ENCODE data around the gene THSD7B. TPM values are rescaled to one million over a fixed set of nuclear protein-coding genes. Genes with fewer than 3 reads are reported as not detected.

THSD7B gene
- total RNA-seq, 4 donors from 2014 or later = under 0.01 to 0.29 (median 0.03) TPM

DNA sequence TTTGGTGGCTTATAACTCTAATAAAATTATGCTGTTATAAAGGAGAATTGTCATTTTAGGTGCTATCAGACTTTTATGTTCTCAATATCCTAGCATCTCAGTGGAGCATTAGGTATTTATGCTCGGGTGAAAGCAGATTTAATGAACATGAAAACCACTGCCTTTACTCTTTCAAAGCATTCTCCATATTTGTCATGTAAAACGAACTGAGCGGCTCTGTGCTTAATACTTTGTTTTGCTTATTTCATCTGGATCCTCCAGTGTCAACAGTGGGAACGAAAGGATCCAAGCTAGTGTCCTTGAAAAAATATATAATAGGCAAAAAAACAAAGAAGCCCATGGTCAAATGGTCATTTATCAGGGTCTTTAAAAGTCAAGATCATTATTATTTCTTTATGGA, 53.5 kb downstream of the THSD7B start:
- Histone ChIP-seq H3K36me3 (no peaks in the 10 kb centered on the region), H3K27ac (replicated peaks in 1 of 4) (no peak overlapping the region), H3K4me3 (no peak overlapping the region), H3K27me3 (no peaks in the 10 kb centered on the region), H3K9me3 (no peaks in the 10 kb centered on the region), H3K4me1 (no peaks in the 10 kb centered on the region)
- WGBS = 68% methylated on average over 4 of the region's 4 CpGs
- TF ChIP-seq POLR2A (IDR thresholded peaks at IDR 0.05; ENCODE audit: low read depth) (no peak), POLR2AphosphoS5 (IDR thresholded peaks at IDR 0.05) (no peak), EP300 (IDR thresholded peaks at IDR 0.05) (no peak)
- TF ChIP-seq, protein P1, sequence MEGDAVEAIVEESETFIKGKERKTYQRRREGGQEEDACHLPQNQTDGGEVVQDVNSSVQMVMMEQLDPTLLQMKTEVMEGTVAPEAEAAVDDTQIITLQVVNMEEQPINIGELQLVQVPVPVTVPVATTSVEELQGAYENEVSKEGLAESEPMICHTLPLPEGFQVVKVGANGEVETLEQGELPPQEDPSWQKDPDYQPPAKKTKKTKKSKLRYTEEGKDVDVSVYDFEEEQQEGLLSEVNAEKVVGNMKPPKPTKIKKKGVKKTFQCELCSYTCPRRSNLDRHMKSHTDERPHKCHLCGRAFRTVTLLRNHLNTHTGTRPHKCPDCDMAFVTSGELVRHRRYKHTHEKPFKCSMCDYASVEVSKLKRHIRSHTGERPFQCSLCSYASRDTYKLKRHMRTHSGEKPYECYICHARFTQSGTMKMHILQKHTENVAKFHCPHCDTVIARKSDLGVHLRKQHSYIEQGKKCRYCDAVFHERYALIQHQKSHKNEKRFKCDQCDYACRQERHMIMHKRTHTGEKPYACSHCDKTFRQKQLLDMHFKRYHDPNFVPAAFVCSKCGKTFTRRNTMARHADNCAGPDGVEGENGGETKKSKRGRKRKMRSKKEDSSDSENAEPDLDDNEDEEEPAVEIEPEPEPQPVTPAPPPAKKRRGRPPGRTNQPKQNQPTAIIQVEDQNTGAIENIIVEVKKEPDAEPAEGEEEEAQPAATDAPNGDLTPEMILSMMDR (IDR thresholded peaks at IDR 0.05) = no peak
- no peak for DNase-seq (ENCODE audit: extremely low spot score)
- intact Hi-C loops (cut with DNase I) = no loop called here

DNA sequence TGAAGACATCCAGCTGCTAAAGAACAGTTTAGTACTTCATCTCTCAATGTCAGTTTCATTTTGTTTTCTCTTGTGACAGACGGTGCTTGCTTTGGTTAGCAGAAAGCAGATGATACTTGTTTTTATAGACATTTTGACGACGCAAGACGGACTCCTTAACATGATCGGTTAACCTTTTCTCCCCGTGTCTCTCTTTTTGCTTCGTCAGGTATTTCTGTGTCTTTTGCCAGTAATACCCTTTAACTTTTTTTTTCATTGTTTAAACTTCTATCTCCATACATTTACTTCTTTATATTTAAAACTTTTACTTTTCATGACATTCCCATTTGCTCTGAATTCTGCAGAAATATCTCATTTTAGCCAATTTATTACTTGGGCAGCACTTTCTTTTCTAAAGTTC, 57.9 kb downstream of the THSD7B start:
- TF ChIP-seq EP300 (IDR thresholded peaks at IDR 0.05) = no peak
- TF ChIP-seq POLR2AphosphoS5 (IDR thresholded peaks at IDR 0.05) = no peak
- TF ChIP-seq POLR2A (IDR thresholded peaks at IDR 0.05; ENCODE audit: low read depth) = no peak
- TF ChIP-seq, protein P1 (IDR thresholded peaks at IDR 0.05) = no peak
- Histone ChIP-seq H3K9me3 (no peaks in the 10 kb centered on the region), H3K4me3 (no peak overlapping the region), H3K4me1 (no peaks in the 10 kb centered on the region), H3K36me3 (no peaks in the 10 kb centered on the region), H3K27ac (replicated peaks in 1 of 4) (no peak overlapping the region), H3K27me3 (peaks cover 0 to 4% (median 0%) of the 10 kb centered on the region in 4 donors)
- 59% methylated on average over 7 of the region's 7 CpGs for WGBS
- no peak for DNase-seq (ENCODE audit: extremely low spot score)
- intact Hi-C loops (cut with DNase I) = no loop called here

DNA sequence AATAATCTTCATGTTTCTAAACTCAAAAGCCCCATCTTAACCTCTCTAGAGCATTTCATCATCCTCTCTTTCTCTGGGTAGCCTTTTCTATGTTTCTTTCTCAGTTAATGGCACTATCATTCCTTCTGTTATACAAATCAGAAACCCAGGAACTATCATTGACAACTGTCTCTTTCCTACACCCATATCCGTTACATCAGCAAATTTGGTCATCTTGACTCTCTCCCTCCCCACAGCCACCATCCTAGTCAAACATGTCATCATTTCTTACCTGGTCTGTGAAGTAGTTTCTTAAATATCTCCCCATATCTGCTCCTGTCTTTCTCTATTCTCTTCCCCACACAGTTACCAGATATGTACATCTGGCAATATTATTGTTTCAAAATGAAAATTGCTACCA, 62.8 kb downstream of the THSD7B start:
- DNase-seq (ENCODE audit: extremely low spot score) = no peak
- H3K36me3 ChIP-seq = no peaks in the 10 kb centered on the region
- intact Hi-C loops (cut with DNase I) = no loop called here
- H3K27ac ChIP-seq (replicated peaks in 1 of 4) = no peak overlapping the region
- 98% methylated on average over 1 of the region's 1 CpG for WGBS
- H3K9me3 ChIP-seq = no peaks in the 10 kb centered on the region
- no peak overlapping the region for H3K4me3 ChIP-seq
- H3K27me3 ChIP-seq = peaks cover 0 to 4% (median 0%) of the 10 kb centered on the region in 4 donors
- no peaks in the 10 kb centered on the region for H3K4me1 ChIP-seq
- TF ChIP-seq POLR2A (IDR thresholded peaks at IDR 0.05; ENCODE audit: low read depth) (no peak), POLR2AphosphoS5 (IDR thresholded peaks at IDR 0.05) (no peak), EP300 (IDR thresholded peaks at IDR 0.05) (no peak)
- TF ChIP-seq, protein P1 (IDR thresholded peaks at IDR 0.05) = no peak

DNA sequence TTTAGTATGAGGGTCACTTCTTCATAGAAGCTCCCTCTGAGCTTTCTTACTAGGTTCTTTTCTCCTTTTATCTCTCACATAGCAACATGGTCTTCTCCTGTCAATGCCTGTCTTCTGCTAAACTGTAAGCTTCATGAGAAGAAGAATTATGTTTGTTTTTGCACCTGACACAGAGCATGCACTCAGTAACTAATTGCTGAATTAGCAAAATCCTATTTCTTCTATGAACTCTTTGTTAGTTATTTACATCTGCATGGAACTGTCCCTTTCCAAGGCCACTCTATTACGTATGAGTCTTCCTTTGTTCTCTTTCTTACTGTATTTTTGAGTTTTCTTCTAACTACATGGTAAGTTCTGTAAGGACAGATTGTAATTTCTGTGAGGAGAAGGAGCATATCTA, 63.4 kb downstream of the THSD7B start:
- H3K36me3 ChIP-seq = no peaks in the 10 kb centered on the region
- no peak overlapping the region for H3K4me3 ChIP-seq
- WGBS = 38% methylated on average over 1 of the region's 1 CpG
- intact Hi-C loops (cut with DNase I) = no loop called here
- no peaks in the 10 kb centered on the region for H3K9me3 ChIP-seq
- TF ChIP-seq POLR2A (IDR thresholded peaks at IDR 0.05; ENCODE audit: low read depth) (no peak), POLR2AphosphoS5 (IDR thresholded peaks at IDR 0.05) (no peak), EP300 (IDR thresholded peaks at IDR 0.05) (no peak)
- TF ChIP-seq, protein P1 (IDR thresholded peaks at IDR 0.05) = no peak
- peaks cover 0 to 4% (median 0%) of the 10 kb centered on the region in 4 donors for H3K27me3 ChIP-seq
- no peak for DNase-seq (ENCODE audit: extremely low spot score)
- H3K27ac ChIP-seq (replicated peaks in 1 of 4) = no peak overlapping the region
- no peaks in the 10 kb centered on the region for H3K4me1 ChIP-seq

DNA sequence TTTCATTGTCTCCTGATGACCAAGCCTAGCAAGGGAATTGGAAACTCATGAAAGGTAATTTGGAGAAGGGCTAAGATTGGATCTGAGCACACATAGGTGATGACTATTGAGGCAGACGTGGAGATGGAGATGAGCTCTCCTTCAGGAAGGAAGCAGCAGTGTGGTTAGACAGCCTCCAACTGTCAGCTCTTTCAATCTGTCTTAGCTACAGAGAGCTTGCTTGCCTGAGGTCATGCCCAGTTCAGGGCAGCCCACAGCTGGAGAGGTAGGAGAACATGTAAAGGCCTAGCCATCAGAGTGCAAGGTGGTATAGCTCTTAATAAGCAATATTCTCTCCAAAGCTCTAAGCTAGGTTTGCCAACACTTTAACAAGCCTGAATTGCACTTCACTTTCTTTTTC, 79.2 kb downstream of the THSD7B start:
- Histone ChIP-seq H3K27ac (replicated peaks in 1 of 4) (no peak overlapping the region), H3K4me1 (no peaks in the 10 kb centered on the region), H3K4me3 (no peak overlapping the region), H3K27me3 (no peaks in the 10 kb centered on the region), H3K9me3 (no peaks in the 10 kb centered on the region), H3K36me3 (no peaks in the 10 kb centered on the region)
- no peak for TF ChIP-seq POLR2A (IDR thresholded peaks at IDR 0.05; ENCODE audit: low read depth)
- DNase-seq (ENCODE audit: extremely low spot score) = no peak
- 92% methylated on average over 1 of the region's 1 CpG for WGBS
- intact Hi-C loops (cut with DNase I) = no loop called here

Measured in esophagus muscularis mucosa (tissue), 4 donors.